ENCODE measurements around the gene MLIP.

- TF ChIP-seq, protein P1, sequence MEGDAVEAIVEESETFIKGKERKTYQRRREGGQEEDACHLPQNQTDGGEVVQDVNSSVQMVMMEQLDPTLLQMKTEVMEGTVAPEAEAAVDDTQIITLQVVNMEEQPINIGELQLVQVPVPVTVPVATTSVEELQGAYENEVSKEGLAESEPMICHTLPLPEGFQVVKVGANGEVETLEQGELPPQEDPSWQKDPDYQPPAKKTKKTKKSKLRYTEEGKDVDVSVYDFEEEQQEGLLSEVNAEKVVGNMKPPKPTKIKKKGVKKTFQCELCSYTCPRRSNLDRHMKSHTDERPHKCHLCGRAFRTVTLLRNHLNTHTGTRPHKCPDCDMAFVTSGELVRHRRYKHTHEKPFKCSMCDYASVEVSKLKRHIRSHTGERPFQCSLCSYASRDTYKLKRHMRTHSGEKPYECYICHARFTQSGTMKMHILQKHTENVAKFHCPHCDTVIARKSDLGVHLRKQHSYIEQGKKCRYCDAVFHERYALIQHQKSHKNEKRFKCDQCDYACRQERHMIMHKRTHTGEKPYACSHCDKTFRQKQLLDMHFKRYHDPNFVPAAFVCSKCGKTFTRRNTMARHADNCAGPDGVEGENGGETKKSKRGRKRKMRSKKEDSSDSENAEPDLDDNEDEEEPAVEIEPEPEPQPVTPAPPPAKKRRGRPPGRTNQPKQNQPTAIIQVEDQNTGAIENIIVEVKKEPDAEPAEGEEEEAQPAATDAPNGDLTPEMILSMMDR (IDR thresholded peaks at IDR 0.05; ENCODE audit: control extremely low read depth in 1 of 3, insufficient read depth in 1 of 3, low read depth in 1 of 3, low read length in 3 of 3) = no peak
- TF ChIP-seq USF2 (IDR thresholded peaks at IDR 0.05; ENCODE audit: low read length) (no peak), CBX5 (IDR thresholded peaks at IDR 0.05; ENCODE audit: low read depth, low read length) (no peak), TBP (IDR thresholded peaks at IDR 0.05; ENCODE audit: low read depth, low read length) (no peak), YY1 (IDR thresholded peaks at IDR 0.05; ENCODE audit: low read depth, low read length) (no peak), BCL11A (IDR thresholded peaks at IDR 0.05; ENCODE audit: low read depth in 2 of 2, low read length in 2 of 2) (no peak), SIRT6 (IDR thresholded peaks at IDR 0.05; ENCODE audit: low read length) (no peak), TAF1 (IDR thresholded peaks at IDR 0.05; ENCODE audit: low read depth, low read length) (no peak), EP300 (IDR thresholded peaks at IDR 0.05; ENCODE audit: borderline replicate concordance in 1 of 2, low read depth in 2 of 2, low read length in 2 of 2) (no peak)
These were observed 121.5 kb downstream of the MLIP start for GRCh38 chr6:54232703-54233102.
